HepG2 (cell line): ENCODE results near the gene SH3GL2. TPM values are rescaled to one million over a fixed set of nuclear protein-coding genes. Genes with fewer than 3 reads are reported as not detected.

Experiments used
- HMG20A ChIP-seq: IDR thresholded peaks from 2 replicates; pipeline ENCODE4 v1.6.1; 2016; ENCODE audit warnings: borderline replicate concordance
- KIAA2018 ChIP-seq: sonication (generic); formaldehyde crosslinking; IDR thresholded peaks from 2 replicates; pipeline ENCODE4 v1.5.0; 2020; ENCODE audit warnings: mild to moderate bottlenecking, missing genetic modification reagents, borderline replicate concordance
- MLX ChIP-seq: IDR thresholded peaks from 2 replicates; pipeline ENCODE4 v1.6.1; 2016
- ZNF326 ChIP-seq: sonication (generic); formaldehyde crosslinking; IDR thresholded peaks from 2 replicates; pipeline ENCODE4 v1.4.0; 2020; ENCODE audit warnings: missing genetic modification reagents, borderline replicate concordance
- ZNF552 ChIP-seq: sonication (generic); formaldehyde crosslinking; IDR thresholded peaks from 2 replicates; pipeline ENCODE4 v1.9.0; 2022; ENCODE audit warnings: missing genetic modification reagents, mild to moderate bottlenecking, borderline replicate concordance
- ZNF777 ChIP-seq: sonication (generic); formaldehyde crosslinking; IDR thresholded peaks from 2 replicates; pipeline ENCODE4 v1.4.0; 2020; ENCODE audit warnings: missing genetic modification reagents
- ZNF782 ChIP-seq: sonication (generic); formaldehyde crosslinking; IDR thresholded peaks from 2 replicates; pipeline ENCODE4 v1.4.0; 2020; ENCODE audit warnings: missing genetic modification reagents, mild to moderate bottlenecking, borderline replicate concordance
- polyA plus RNA-seq, 8 experiments: library from polyadenylated mRNA; depleted of rRNA in 3 of 8; stranded (reverse) in 7 of 8; unstranded in 1 of 8; fragments of >200 nt; fragmentation: Illumina TruSeq in 4 of 8; extraction: Trizol in 4 of 8; gene quantifications; 2 replicates each; pipeline versions ENCODE4 v1.2.1 to v1.2.3, GENCODE V29; 2011 to 2016; ENCODE audit warnings: low read depth in 4 of 8, missing spikeins in 1 of 8, mixed read lengths in 1 of 8; ENCODE audit not compliant: insufficient read depth in 1 of 8
- total RNA-seq, 5 experiments: library from RNA; depleted of rRNA; stranded (reverse); fragments of >200 nt; fragmentation: Illumina TruSeq; extraction: Trizol; gene quantifications; 2 replicates each; pipeline ENCODE4 v1.2.3, GENCODE V29; 2016; ENCODE audit warnings: low read depth in 1 of 5

SH3GL2 gene
- total and polyA plus RNA-seq, 2 of the 13 experiments (the other 11 are each of a cell fraction or from before 2014, with no cell fraction given): 0.04 TPM; not detected in 1

GRCh38 chr9:17574342-17574741 lies 4.5 kb upstream of the SH3GL2 start (continued):
- TF ChIP-seq KIAA2018 (CRISPR knock-in tag): no peak
- TF ChIP-seq HMG20A (CRISPR knock-in tag): no peak
- TF ChIP-seq ZNF782 (CRISPR knock-in tag): no peak
- no peak for TF ChIP-seq MLX (CRISPR knock-in tag)
- TF ChIP-seq ZNF777: no peak
- no peak for TF ChIP-seq ZNF552
- TF ChIP-seq ZNF326: no peak
